Activated T-helper 1 cell treated with anti-CD3 and anti-CD28 coated beads, Interleukin-12 subunit alpha, Interleukin-12 subunit beta, Interleukin-2, Interleukin-4 antibody, amounts not matched to agents 30 ng/mL and 10 ng/mL and 1 ng/mL, durations not matched to agents 14 hours and 24 hours and 36 hours (primary cell): Measurements from ENCODE around the gene SLF1. TPM values are rescaled to one million over a fixed set of nuclear protein-coding genes. Genes with fewer than 3 reads are reported as not detected.

Source experiments
- DNase-seq: peaks from one replicate; pipeline ENCODE4 v3.0.0; 2021; ENCODE audit warnings: low spot score
- H3K27ac Mint-ChIP-seq: one replicate; pipeline ENCODE4 v1.8.0; 2021; ENCODE audit warnings: mild to moderate bottlenecking, mixed read lengths
- H3K27me3 Mint-ChIP-seq: one replicate; pipeline ENCODE4 v1.8.0; 2022; ENCODE audit warnings: mild to moderate bottlenecking, moderate library complexity, mixed read lengths; ENCODE audit not compliant: insufficient read depth
- H3K36me3 Mint-ChIP-seq: one replicate; pipeline ENCODE4 v1.8.0; 2021; ENCODE audit warnings: low read depth, mixed read lengths
- H3K4me1 Mint-ChIP-seq: one replicate; pipeline ENCODE4 v1.8.0; 2021; ENCODE audit warnings: low read depth, mixed read lengths
- H3K4me3 Mint-ChIP-seq: one replicate; pipeline ENCODE4 v1.8.0; 2021; ENCODE audit warnings: mild to moderate bottlenecking, moderate library complexity, mixed read lengths
- H3K9me3 Mint-ChIP-seq: one replicate; pipeline ENCODE4 v1.8.0; 2021; ENCODE audit warnings: mixed read lengths
- intact Hi-C: fragments of 100-400 bp; cut with micrococcal nuclease; formaldehyde crosslinking; loops from one replicate; pipeline ENCODE4 v1.15.1; 2024
- total RNA-seq: library from RNA; stranded (reverse); gene quantifications from 2 replicates; pipeline ENCODE4 v1.2.3, GENCODE V29; 2022

SLF1 gene
- total RNA-seq, 1 donor from 2014 or later, result 17.9 TPM

GRCh38 chr5:94623011-94623410, 4.5 kb downstream of the SLF1 start:
- DNase-seq, result no peak
- Mint-ChIP-seq H3K4me3 (no peak overlapping the region), H3K36me3 (peaks cover 1% of the 10 kb centered on the region), H3K27me3 (no peaks in the 10 kb centered on the region), H3K9me3 (no peaks in the 10 kb centered on the region), H3K27ac (no peak overlapping the region), H3K4me1 (peaks cover 46% of the 10 kb centered on the region)
- intact Hi-C loops, result no loop called here

- H3K9me3 Mint-ChIP-seq, result no peaks in the 10 kb centered on the region
- H3K27ac Mint-ChIP-seq, result no peak overlapping the region
- intact Hi-C loops, result no loop called here
- no peaks in the 10 kb centered on the region for H3K27me3 Mint-ChIP-seq
- H3K36me3 Mint-ChIP-seq, result peaks cover 5% of the 10 kb centered on the region
- DNase-seq, result no peak
- peaks cover 46% of the 10 kb centered on the region for H3K4me1 Mint-ChIP-seq
- H3K4me3 Mint-ChIP-seq, result no peak overlapping the region
These were observed 5.4 kb downstream of the SLF1 start for GRCh38 chr5:94623877-94624276.

GRCh38 chr5:94627191-94627590, 8.7 kb downstream of the SLF1 start:
- no peak for DNase-seq
- Mint-ChIP-seq H3K27ac (no peak overlapping the region), H3K4me1 (peaks cover 31% of the 10 kb centered on the region), H3K27me3 (no peaks in the 10 kb centered on the region), H3K9me3 (no peaks in the 10 kb centered on the region), H3K36me3 (peaks cover 27% of the 10 kb centered on the region), H3K4me3 (no peak overlapping the region)
- intact Hi-C loops, result no loop called here

- H3K36me3 Mint-ChIP-seq, result peaks cover 51% of the 10 kb centered on the region
These were observed 13.6 kb downstream of the SLF1 start for GRCh38 chr5:94632024-94632423.

GRCh38 chr5:94640176-94640575, 21.7 kb downstream of the SLF1 start:
- Mint-ChIP-seq H3K36me3 (peaks cover 63% of the 10 kb centered on the region), H3K27ac (no peak overlapping the region), H3K9me3 (peaks cover 40% of the 10 kb centered on the region), H3K27me3 (no peaks in the 10 kb centered on the region), H3K4me1 (peaks cover 30% of the 10 kb centered on the region), H3K4me3 (no peak overlapping the region)
- no peak for DNase-seq
- intact Hi-C loops, result no loop called here

More at GRCh38 chr5:94632024-94632423, 13.6 kb downstream of the SLF1 start:
- Mint-ChIP-seq H3K9me3 (peaks cover 10% of the 10 kb centered on the region), H3K27ac (no peak overlapping the region), H3K4me3 (no peak overlapping the region), H3K4me1 (peaks cover 24% of the 10 kb centered on the region), H3K27me3 (no peaks in the 10 kb centered on the region)
- no peak for DNase-seq
- intact Hi-C loops, result no loop called here

- intact Hi-C loops, result no loop called here
- H3K4me3 Mint-ChIP-seq, result no peak overlapping the region
- H3K27ac Mint-ChIP-seq, result no peak overlapping the region
- peaks cover 28% of the 10 kb centered on the region for H3K4me1 Mint-ChIP-seq
- H3K9me3 Mint-ChIP-seq, result peaks cover 15% of the 10 kb centered on the region
- DNase-seq, result no peak
- H3K27me3 Mint-ChIP-seq, result no peaks in the 10 kb centered on the region
- peaks cover 37% of the 10 kb centered on the region for H3K36me3 Mint-ChIP-seq
These were observed 26.6 kb downstream of the SLF1 start for GRCh38 chr5:94645053-94645452.

- Mint-ChIP-seq H3K9me3 (no peaks in the 10 kb centered on the region), H3K36me3 (peaks cover 24% of the 10 kb centered on the region), H3K27ac (no peak overlapping the region), H3K4me3 (no peak overlapping the region), H3K4me1 (peaks cover 22% of the 10 kb centered on the region), H3K27me3 (no peaks in the 10 kb centered on the region)
- intact Hi-C loops, result no loop called here
- no peak for DNase-seq
These were observed 28.3 kb downstream of the SLF1 start for GRCh38 chr5:94646758-94647157.

- Mint-ChIP-seq H3K4me1 (peaks cover 7% of the 10 kb centered on the region), H3K4me3 (no peak overlapping the region), H3K27ac (no peak overlapping the region), H3K9me3 (peaks cover 1% of the 10 kb centered on the region), H3K36me3 (peaks cover 23% of the 10 kb centered on the region), H3K27me3 (no peaks in the 10 kb centered on the region)
- no peak for DNase-seq
- intact Hi-C loops, result no loop called here
These were observed 31.4 kb downstream of the SLF1 start for GRCh38 chr5:94649874-94650273.

- no peaks in the 10 kb centered on the region for H3K27me3 Mint-ChIP-seq
- no peak overlapping the region for H3K27ac Mint-ChIP-seq
- H3K9me3 Mint-ChIP-seq, result peaks cover 51% of the 10 kb centered on the region
- no peaks in the 10 kb centered on the region for H3K4me1 Mint-ChIP-seq
- DNase-seq, result no peak
- intact Hi-C loops, result no loop called here
- no peak overlapping the region for H3K4me3 Mint-ChIP-seq
- peaks cover 68% of the 10 kb centered on the region for H3K36me3 Mint-ChIP-seq
These were observed 39.8 kb downstream of the SLF1 start for GRCh38 chr5:94658272-94658671.

- no peak overlapping the region for H3K4me3 Mint-ChIP-seq
These were observed 42.0 kb downstream of the SLF1 start for GRCh38 chr5:94660506-94660905.

GRCh38 chr5:94661086-94661485, 42.6 kb downstream of the SLF1 start:
- Mint-ChIP-seq H3K4me3 (no peak overlapping the region), H3K27ac (no peak overlapping the region), H3K4me1 (no peaks in the 10 kb centered on the region), H3K27me3 (no peaks in the 10 kb centered on the region), H3K9me3 (peaks cover 38% of the 10 kb centered on the region), H3K36me3 (peaks cover 50% of the 10 kb centered on the region)
- intact Hi-C loops, result no loop called here
- DNase-seq, result no peak

More at GRCh38 chr5:94660506-94660905, 42.0 kb downstream of the SLF1 start:
- intact Hi-C loops, result no loop called here
- Mint-ChIP-seq H3K9me3 (peaks cover 44% of the 10 kb centered on the region), H3K27me3 (no peaks in the 10 kb centered on the region), H3K36me3 (peaks cover 54% of the 10 kb centered on the region), H3K4me1 (no peaks in the 10 kb centered on the region), H3K27ac (no peak overlapping the region)
- DNase-seq, result no peak

- DNase-seq, result no peak
These were observed 49.5 kb downstream of the SLF1 start for GRCh38 chr5:94667937-94668336.

GRCh38 chr5:94670726-94671125, 52.3 kb downstream of the SLF1 start:
- DNase-seq, result no peak
- no peak overlapping the region for H3K4me3 Mint-ChIP-seq
- intact Hi-C loops, result no loop called here
- no peaks in the 10 kb centered on the region for H3K9me3 Mint-ChIP-seq
- H3K27me3 Mint-ChIP-seq, result no peaks in the 10 kb centered on the region
- no peak overlapping the region for H3K27ac Mint-ChIP-seq
- peaks cover 19% of the 10 kb centered on the region for H3K36me3 Mint-ChIP-seq
- H3K4me1 Mint-ChIP-seq, result peaks cover 7% of the 10 kb centered on the region

More at GRCh38 chr5:94667937-94668336, 49.5 kb downstream of the SLF1 start:
- no peaks in the 10 kb centered on the region for H3K27me3 Mint-ChIP-seq
- no peak overlapping the region for H3K4me3 Mint-ChIP-seq
- no peaks in the 10 kb centered on the region for H3K9me3 Mint-ChIP-seq
- intact Hi-C loops, result no loop called here
- H3K27ac Mint-ChIP-seq, result no peak overlapping the region
- H3K4me1 Mint-ChIP-seq, result peaks cover 7% of the 10 kb centered on the region
- peaks cover 19% of the 10 kb centered on the region for H3K36me3 Mint-ChIP-seq

GRCh38 chr5:94672746-94673145, 54.3 kb downstream of the SLF1 start:
- no peak overlapping the region for H3K4me3 Mint-ChIP-seq

More at GRCh38 chr5:94672746-94673145, 54.3 kb downstream of the SLF1 start:
- Mint-ChIP-seq H3K9me3 (no peaks in the 10 kb centered on the region), H3K36me3 (peaks cover 10% of the 10 kb centered on the region), H3K27me3 (no peaks in the 10 kb centered on the region), H3K4me1 (peaks cover 7% of the 10 kb centered on the region), H3K27ac (no peak overlapping the region)
- intact Hi-C loops, result no loop called here
- DNase-seq, result no peak
